HEK293 (cell line): ENCODE measurements around the gene NT5C1B.

Source experiments
- CTCF ChIP-seq: fragments of 450-650 bp; formaldehyde crosslinking; IDR thresholded peaks from 2 replicates; pipeline ENCODE4 v1.5.1; 2016; ENCODE audit warnings: missing biosample characterization, missing genetic modification characterization
- ZNF175 ChIP-seq: fragments of 450-650 bp; formaldehyde crosslinking; IDR thresholded peaks from 2 replicates; pipeline ENCODE4 v1.5.1; 2016; ENCODE audit warnings: missing biosample characterization, missing genetic modification characterization
- ZNF18 ChIP-seq: fragments of 450-650 bp; formaldehyde crosslinking; IDR thresholded peaks from 2 replicates; pipeline ENCODE4 v1.5.1; 2016; ENCODE audit warnings: missing biosample characterization, missing genetic modification characterization
- ZNF274 ChIP-seq, 2 experiments: fragments of 200-500 bp in 1 of 2; fragments of 450-650 bp in 1 of 2; sonication (Bioruptor generic) in 1 of 2; formaldehyde crosslinking in 1 of 2; IDR thresholded peaks; 2 replicates each; pipeline versions ENCODE4 v1.5.1 to v1.6.1; 2014 to 2016; ENCODE audit warnings: borderline replicate concordance in 1 of 2, inconsistent platforms in 1 of 2, low read length in 1 of 2, missing biosample characterization in 1 of 2, missing genetic modification characterization in 1 of 2
- ZNF416 ChIP-seq: fragments of 450-650 bp; formaldehyde crosslinking; IDR thresholded peaks from 2 replicates; pipeline ENCODE4 v1.5.1; 2016; ENCODE audit warnings: missing biosample characterization, missing genetic modification characterization
- ZNF423 ChIP-seq: fragments of 450-650 bp; formaldehyde crosslinking; IDR thresholded peaks from 2 replicates; pipeline ENCODE4 v1.5.1; 2016; ENCODE audit warnings: missing biosample characterization, missing genetic modification characterization
- ZNF792 ChIP-seq: fragments of 450-650 bp; formaldehyde crosslinking; IDR thresholded peaks from 2 replicates; pipeline ENCODE4 v1.5.1; 2016; ENCODE audit warnings: missing biosample characterization, missing genetic modification characterization

DNA sequence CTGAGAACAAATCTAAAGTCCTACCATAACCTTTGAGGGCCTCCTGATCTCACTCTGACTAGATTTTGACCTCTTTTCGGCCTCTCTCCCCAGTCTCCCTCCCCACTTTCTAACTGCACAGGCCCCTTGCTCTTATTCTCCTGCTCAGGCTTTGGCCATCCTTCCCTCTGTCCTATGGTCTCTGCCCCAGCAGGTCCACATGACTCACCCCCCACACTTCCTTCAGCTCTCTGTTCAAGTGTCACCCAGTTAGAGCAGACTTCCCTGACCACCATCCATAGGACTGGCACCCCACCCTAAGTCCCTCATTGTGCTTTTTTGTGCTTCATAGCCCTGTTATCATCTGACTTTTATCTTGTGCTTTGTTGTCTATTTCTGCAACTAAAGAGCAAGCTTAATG, 41.2 kb upstream of the NT5C1B start:
- TF ChIP-seq ZNF416 (tag by site-specific recombination) (no peak), CTCF (tag by site-specific recombination) (no peak), ZNF274 (IDR thresholded peaks at IDR 0.05; ENCODE audit: low read length) (no peak), ZNF274 (tag by site-specific recombination; IDR thresholded peaks at IDR 0.05; ENCODE audit: borderline replicate concordance) (no peak), ZNF423 (tag by site-specific recombination) (no peak), ZNF175 (tag by site-specific recombination) (no peak), ZNF792 (tag by site-specific recombination) (no peak), ZNF18 (tag by site-specific recombination) (no peak)
